HepG2 (cell line): ENCODE data around the gene GPRC5D. TPM values are rescaled to one million over a fixed set of nuclear protein-coding genes. Genes with fewer than 3 reads are reported as not detected.
A peak's percentile ranks its signal among the peaks of the same experiment; 100 is the strongest.

ENCODE experiments used
- BRCA1 ChIP-seq: sonication (generic); formaldehyde crosslinking; IDR thresholded peaks from 2 replicates; pipeline ENCODE4 v1.4.0; 2020; ENCODE audit warnings: missing genetic modification reagents
- E2F1 ChIP-seq: sonication (generic); formaldehyde crosslinking; IDR thresholded peaks from 2 replicates; pipeline ENCODE4 v1.5.0; 2020; ENCODE audit warnings: missing genetic modification reagents
- HNF1B ChIP-seq: sonication (generic); formaldehyde crosslinking; IDR thresholded peaks from 2 replicates; pipeline ENCODE4 v1.5.1; 2020; ENCODE audit warnings: mild to moderate bottlenecking, moderate library complexity, missing genetic modification reagents
- MYNN ChIP-seq: sonication (generic); formaldehyde crosslinking; IDR thresholded peaks from 2 replicates; pipeline ENCODE4 v1.4.0; 2020; ENCODE audit warnings: mild to moderate bottlenecking, low read depth, missing genetic modification reagents
- NFRKB ChIP-seq: fragments of 450-650 bp; IDR thresholded peaks from 2 replicates; pipeline ENCODE4 v1.6.1; 2017
- NKX3-1 ChIP-seq: sonication (generic); formaldehyde crosslinking; IDR thresholded peaks from 2 replicates; pipeline ENCODE4 v1.5.0; 2020; ENCODE audit warnings: missing genetic modification reagents
- RAD21 ChIP-seq: fragments of 450-650 bp; formaldehyde crosslinking; IDR thresholded peaks from 2 replicates; pipeline ENCODE4 v1.5.0; 2020; ENCODE audit warnings: mild to moderate bottlenecking
- TRIM24 ChIP-seq: sonication (generic); formaldehyde crosslinking; IDR thresholded peaks from 2 replicates; pipeline ENCODE4 v1.8.0; 2022; ENCODE audit warnings: mild to moderate bottlenecking, missing genetic modification reagents
- ZBTB25 ChIP-seq: IDR thresholded peaks from 2 replicates; pipeline ENCODE4 v1.6.1; 2018; ENCODE audit warnings: missing genetic modification reagents
- ZMYM3 ChIP-seq: sonication (generic); formaldehyde crosslinking; IDR thresholded peaks from 2 replicates; pipeline ENCODE4 v1.5.1; 2020; ENCODE audit warnings: mild to moderate bottlenecking, missing genetic modification reagents
- ZMYM4 ChIP-seq: sonication (generic); formaldehyde crosslinking; IDR thresholded peaks from 2 replicates; pipeline ENCODE4 v1.8.1; 2023; ENCODE audit warnings: mild to moderate bottlenecking, missing genetic modification reagents
- ZNF768 ChIP-seq: sonication (generic); formaldehyde crosslinking; IDR thresholded peaks from 2 replicates; pipeline ENCODE4 v1.4.0; 2020; ENCODE audit warnings: missing genetic modification reagents
- ZNF788 ChIP-seq: sonication (generic); formaldehyde crosslinking; IDR thresholded peaks from 2 replicates; pipeline ENCODE4 v1.5.0; 2020; ENCODE audit warnings: mild to moderate bottlenecking, missing genetic modification reagents, borderline replicate concordance
- polyA plus RNA-seq, 8 experiments: library from polyadenylated mRNA; depleted of rRNA in 3 of 8; stranded (reverse) in 7 of 8; unstranded in 1 of 8; fragments of >200 nt; fragmentation: Illumina TruSeq in 4 of 8; extraction: Trizol in 4 of 8; gene quantifications; 2 replicates each; pipeline versions ENCODE4 v1.2.1 to v1.2.3, GENCODE V29; 2011 to 2016; ENCODE audit warnings: low read depth in 4 of 8, missing spikeins in 1 of 8, mixed read lengths in 1 of 8; ENCODE audit not compliant: insufficient read depth in 1 of 8
- total RNA-seq, 5 experiments: library from RNA; depleted of rRNA; stranded (reverse); fragments of >200 nt; fragmentation: Illumina TruSeq; extraction: Trizol; gene quantifications; 2 replicates each; pipeline ENCODE4 v1.2.3, GENCODE V29; 2016; ENCODE audit warnings: low read depth in 1 of 5
- TF ChIP-seq, protein P1 (sequence below), 2 experiments: fragments of 450-650 bp in 1 of 2; sonication (generic) in 1 of 2; formaldehyde crosslinking in 1 of 2; IDR thresholded peaks; 2 replicates each; pipeline versions ENCODE4 v1.6.1 to v1.8.0; 2016 to 2022; ENCODE audit warnings: antibody characterized with exemption in 1 of 2, mild to moderate bottlenecking in 1 of 2, missing genetic modification reagents in 1 of 2
- TF ChIP-seq, protein P2 (sequence below): sonication (generic); formaldehyde crosslinking; conservative IDR thresholded peaks from 2 replicates; pipeline ENCODE4 v1.8.1; 2023; ENCODE audit warnings: missing genetic modification reagents

Gene GPRC5D
- total and polyA plus RNA-seq, 2 of the 13 experiments (the other 11 are each of a cell fraction or from before 2014, with no cell fraction given) = not detected

GRCh38 chr12:12999959-13000615 is 48.1 kb upstream of the GPRC5D start, which contains the start of gene HEBP1 (continued):
- TF ChIP-seq, protein P1, sequence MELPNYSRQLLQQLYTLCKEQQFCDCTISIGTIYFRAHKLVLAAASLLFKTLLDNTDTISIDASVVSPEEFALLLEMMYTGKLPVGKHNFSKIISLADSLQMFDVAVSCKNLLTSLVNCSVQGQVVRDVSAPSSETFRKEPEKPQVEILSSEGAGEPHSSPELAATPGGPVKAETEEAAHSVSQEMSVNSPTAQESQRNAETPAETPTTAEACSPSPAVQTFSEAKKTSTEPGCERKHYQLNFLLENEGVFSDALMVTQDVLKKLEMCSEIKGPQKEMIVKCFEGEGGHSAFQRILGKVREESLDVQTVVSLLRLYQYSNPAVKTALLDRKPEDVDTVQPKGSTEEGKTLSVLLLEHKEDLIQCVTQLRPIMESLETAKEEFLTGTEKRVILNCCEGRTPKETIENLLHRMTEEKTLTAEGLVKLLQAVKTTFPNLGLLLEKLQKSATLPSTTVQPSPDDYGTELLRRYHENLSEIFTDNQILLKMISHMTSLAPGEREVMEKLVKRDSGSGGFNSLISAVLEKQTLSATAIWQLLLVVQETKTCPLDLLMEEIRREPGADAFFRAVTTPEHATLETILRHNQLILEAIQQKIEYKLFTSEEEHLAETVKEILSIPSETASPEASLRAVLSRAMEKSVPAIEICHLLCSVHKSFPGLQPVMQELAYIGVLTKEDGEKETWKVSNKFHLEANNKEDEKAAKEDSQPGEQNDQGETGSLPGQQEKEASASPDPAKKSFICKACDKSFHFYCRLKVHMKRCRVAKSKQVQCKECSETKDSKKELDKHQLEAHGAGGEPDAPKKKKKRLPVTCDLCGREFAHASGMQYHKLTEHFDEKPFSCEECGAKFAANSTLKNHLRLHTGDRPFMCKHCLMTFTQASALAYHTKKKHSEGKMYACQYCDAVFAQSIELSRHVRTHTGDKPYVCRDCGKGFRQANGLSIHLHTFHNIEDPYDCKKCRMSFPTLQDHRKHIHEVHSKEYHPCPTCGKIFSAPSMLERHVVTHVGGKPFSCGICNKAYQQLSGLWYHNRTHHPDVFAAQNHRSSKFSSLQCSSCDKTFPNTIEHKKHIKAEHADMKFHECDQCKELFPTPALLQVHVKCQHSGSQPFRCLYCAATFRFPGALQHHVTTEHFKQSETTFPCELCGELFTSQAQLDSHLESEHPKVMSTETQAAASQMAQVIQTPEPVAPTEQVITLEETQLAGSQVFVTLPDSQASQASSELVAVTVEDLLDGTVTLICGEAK (IDR thresholded peaks at IDR 0.05) = no peak
- TF ChIP-seq, protein P1 (CRISPR knock-in tag; IDR thresholded peaks at IDR 0.05) = no peak
- TF ChIP-seq E2F1 (no peak), ZBTB25 (no peak), MYNN (no peak), NFRKB (no peak), ZMYM3 (no peak), ZNF768 (CRISPR knock-in tag) (0 out of 2 replicates have a peak, but pooled peaks have one; percentile 14), TRIM24 (CRISPR knock-in tag) (no peak), ZMYM4 (CRISPR knock-in tag) (peak; percentile 36; the same call in 1 of the 2 replicates), BRCA1 (CRISPR knock-in tag) (no peak), RAD21 (CRISPR knock-in tag) (no peak), NKX3-1 (CRISPR knock-in tag) (no peak), ZNF788 (no peak), HNF1B (CRISPR knock-in tag) (no peak)
- TF ChIP-seq, protein P2, sequence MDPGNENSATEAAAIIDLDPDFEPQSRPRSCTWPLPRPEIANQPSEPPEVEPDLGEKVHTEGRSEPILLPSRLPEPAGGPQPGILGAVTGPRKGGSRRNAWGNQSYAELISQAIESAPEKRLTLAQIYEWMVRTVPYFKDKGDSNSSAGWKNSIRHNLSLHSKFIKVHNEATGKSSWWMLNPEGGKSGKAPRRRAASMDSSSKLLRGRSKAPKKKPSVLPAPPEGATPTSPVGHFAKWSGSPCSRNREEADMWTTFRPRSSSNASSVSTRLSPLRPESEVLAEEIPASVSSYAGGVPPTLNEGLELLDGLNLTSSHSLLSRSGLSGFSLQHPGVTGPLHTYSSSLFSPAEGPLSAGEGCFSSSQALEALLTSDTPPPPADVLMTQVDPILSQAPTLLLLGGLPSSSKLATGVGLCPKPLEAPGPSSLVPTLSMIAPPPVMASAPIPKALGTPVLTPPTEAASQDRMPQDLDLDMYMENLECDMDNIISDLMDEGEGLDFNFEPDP (CRISPR knock-in tag) = no peak
